ENCODE data around the gene SLC13A3. TPM values are rescaled to one million over a fixed set of nuclear protein-coding genes. Genes with fewer than 3 reads are reported as not detected.

SLC13A3 gene
- total and polyA plus RNA-seq, 2 of the 4 experiments (the other 2 are of a cell fraction), result 2.5 to 4.2 TPM

- Histone ChIP-seq H4K8ac (ENCODE audit: low read depth in 2 of 2, low read length in 2 of 2) (no peak overlapping the region), H3K27me3 (ENCODE audit: control insufficient read depth, insufficient read depth, low read length) (no peaks in the 10 kb centered on the region), H3K9ac (ENCODE audit: low read depth, low read length) (no peak overlapping the region), H3K9me1 (ENCODE audit: insufficient read depth, low read length) (no peaks in the 10 kb centered on the region), H2AFZ (replicated peaks; ENCODE audit: low read length, poor library complexity) (no peak overlapping the region), H4K5ac (ENCODE audit: low read depth, low read length) (no peak overlapping the region), H3K56ac (ENCODE audit: extremely low read depth, insufficient read depth, low read length) (no peak overlapping the region), H3K14ac (replicated peaks; ENCODE audit: low read depth, low read length) (no peak overlapping the region), H2AK9ac (replicated peaks; ENCODE audit: low read depth, low read length, poor library complexity) (no peak overlapping the region), H3K79me1 (ENCODE audit: low read depth in 1 of 2, low read length in 2 of 2) (no peaks in the 10 kb centered on the region), H3K27ac (ENCODE audit: insufficient read depth, low read length) (no peak overlapping the region), H4K91ac (ENCODE audit: insufficient read depth, low read depth, low read length) (no peak overlapping the region), H2BK5ac (ENCODE audit: low read depth, low read length, poor library complexity, severe bottlenecking) (no peak overlapping the region), H2BK20ac (ENCODE audit: low read depth, low read length) (no peak overlapping the region), H4K20me1 (ENCODE audit: insufficient read depth, low read length) (no peaks in the 10 kb centered on the region), H3K9me3 (ENCODE audit: control insufficient read depth, insufficient read depth, low read length) (no peaks in the 10 kb centered on the region), H3K23ac (ENCODE audit: low read depth, low read length) (no peak overlapping the region), H2AK5ac (ENCODE audit: low read depth, low read length) (no peak overlapping the region), H3K18ac (ENCODE audit: low read depth, low read length) (no peak overlapping the region), H3K4me2 (ENCODE audit: low read depth, low read length) (no peak overlapping the region), H3K4ac (ENCODE audit: low read depth, low read length) (no peak overlapping the region), H2BK120ac (ENCODE audit: low read depth, low read length) (no peak overlapping the region), H3K4me3 (ENCODE audit: insufficient read depth, low read depth, low read length) (no peak overlapping the region), H2BK15ac (ENCODE audit: low read depth, low read length) (no peak overlapping the region), H3K36me3 (ENCODE audit: control insufficient read depth, insufficient read depth, low read length) (no peaks in the 10 kb centered on the region), H3K4me1 (ENCODE audit: control insufficient read depth, insufficient read depth, low read length) (peaks cover 2% of the 10 kb centered on the region; the same call in 1 of the 2 replicates)
- BruUV-seq (replicated peaks), result no TSS peak
- dilution Hi-C loops (cut with HindIII; ENCODE audit: low sequenced_read_pairs, unreplicated experiment) (no loop called here), in situ Hi-C loops (cut with MboI; ENCODE audit: low sequenced_read_pairs) (no loop called here), intact Hi-C loops (cut with micrococcal nuclease) (no loop called here)
- no peak for TF ChIP-seq MAFK (IDR thresholded peaks at IDR 0.05; ENCODE audit: low read depth, low read length)
- TF ChIP-seq RAD21 (IDR thresholded peaks at IDR 0.05; ENCODE audit: low read length), result no peak
- no peak for TF ChIP-seq SMC3 (IDR thresholded peaks at IDR 0.05; ENCODE audit: low read depth, low read length)
- TF ChIP-seq CEBPB (IDR thresholded peaks at IDR 0.05; ENCODE audit: low read depth, low read length), result no peak
- no peak for TF ChIP-seq CTCF (conservative IDR thresholded peaks at IDR 0.05; ENCODE audit: low read depth, low read length)
- TF ChIP-seq POLR2A (IDR thresholded peaks at IDR 0.05; ENCODE audit: low read depth, low read length), result no peak
- no peak for TF ChIP-seq RCOR1 (IDR thresholded peaks at IDR 0.05; ENCODE audit: insufficient replicate concordance, low read length)
- TF ChIP-seq BHLHE40 (IDR thresholded peaks at IDR 0.05; ENCODE audit: low read depth, low read length), result no peak
- no peak for TF ChIP-seq NFE2L2 (IDR thresholded peaks at IDR 0.05; ENCODE audit: low read depth, low read length)
- no peak for TF ChIP-seq ELK1 (IDR thresholded peaks at IDR 0.05; ENCODE audit: borderline replicate concordance, low read depth, low read length)
- TF ChIP-seq MAZ (IDR thresholded peaks at IDR 0.05; ENCODE audit: borderline replicate concordance, low read depth, low read length), result no peak
- TF ChIP-seq RFX5 (IDR thresholded peaks at IDR 0.05; ENCODE audit: low read depth, low read length), result no peak
- TF ChIP-seq CHD1 (IDR thresholded peaks at IDR 0.05; ENCODE audit: low read depth, low read length), result no peak
- TF ChIP-seq FOS (IDR thresholded peaks at IDR 0.05; ENCODE audit: low read depth, low read length), result no peak
- TF ChIP-seq MXI1 (IDR thresholded peaks at IDR 0.05; ENCODE audit: borderline replicate concordance, low read depth, low read length), result no peak
- TF ChIP-seq USF2 (IDR thresholded peaks at IDR 0.05; ENCODE audit: low read depth, low read length), result no peak
- 60% methylated on average over 3 of the region's 9 CpGs; no CpG with 5 or more reads in 1 of the 2 experiments for WGBS, 2 experiments (ENCODE audit: extremely low coverage in 2 of 2, insufficient read length in 1 of 2)
- DNase-seq (no peak), ATAC-seq (ENCODE audit: low read depth) (no peak)
- POLR2A ChIA-PET (ENCODE audit: unreplicated experiment), result no interaction called here
- CTCF ChIA-PET, result no interaction called here
These were observed 75.3 kb downstream of the SLC13A3 start for GRCh38 chr20:46575937-46576461.
